Measurements from ENCODE around the gene TYRO3. TPM values are rescaled to one million over a fixed set of nuclear protein-coding genes. Genes with fewer than 3 reads are reported as not detected.
A peak's percentile ranks its signal among the peaks of the same experiment; 100 is the strongest.

TYRO3 gene
- total and polyA plus RNA-seq, 2 of the 13 experiments (the other 11 are each of a cell fraction or from before 2014, with no cell fraction given) = 24.0 to 43.6 TPM

DNA sequence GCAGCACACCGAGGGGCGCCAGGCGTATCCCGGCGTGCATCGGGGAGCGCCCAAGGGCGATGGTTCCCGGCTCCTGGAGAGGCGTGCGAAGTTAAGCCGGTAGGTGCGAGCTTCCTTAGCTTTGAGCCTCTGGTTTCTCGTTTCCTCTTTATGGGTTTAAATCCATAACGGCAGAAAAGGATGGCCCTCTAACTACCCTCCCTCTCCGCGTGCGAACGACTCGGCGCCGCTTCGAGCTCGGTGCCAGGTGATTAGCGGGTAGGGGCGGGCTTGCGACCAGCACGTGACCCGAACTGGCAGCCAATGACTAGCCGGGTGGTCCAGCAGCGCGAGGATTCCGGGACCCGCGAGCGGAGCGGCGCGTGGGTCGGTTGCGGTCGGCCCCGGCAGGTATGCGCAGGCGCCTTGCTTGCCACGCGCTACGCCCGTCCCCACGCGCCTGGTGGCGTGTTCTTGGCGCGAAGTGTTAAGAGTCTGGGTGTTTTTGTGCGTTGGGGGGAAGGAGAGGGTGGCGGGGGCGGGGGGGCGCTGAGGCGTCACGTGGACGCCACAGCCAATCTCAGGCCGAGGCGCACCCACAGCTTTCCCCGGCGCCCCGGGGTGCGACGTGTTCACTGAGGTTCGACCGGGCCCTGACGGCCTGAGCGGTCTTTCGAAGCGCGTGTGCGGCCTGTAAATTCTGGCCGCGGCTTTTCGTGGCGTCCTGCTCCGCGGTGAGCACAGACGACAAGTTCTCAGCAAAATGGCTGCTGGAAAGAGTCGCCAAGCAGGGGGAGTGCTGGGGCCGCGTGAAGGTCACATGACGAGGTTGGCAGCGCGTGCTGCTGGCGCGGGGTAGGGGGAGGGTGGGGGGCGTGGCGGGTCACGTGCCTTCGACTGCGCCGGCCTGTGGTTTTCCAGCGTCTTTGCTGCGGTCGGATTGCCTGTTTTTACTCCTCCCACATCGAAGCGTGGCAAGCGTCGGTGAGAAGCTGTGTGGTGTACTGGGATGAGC is 62.5 kb downstream of the TYRO3 start (continued):
- TF ChIP-seq, protein P1, sequence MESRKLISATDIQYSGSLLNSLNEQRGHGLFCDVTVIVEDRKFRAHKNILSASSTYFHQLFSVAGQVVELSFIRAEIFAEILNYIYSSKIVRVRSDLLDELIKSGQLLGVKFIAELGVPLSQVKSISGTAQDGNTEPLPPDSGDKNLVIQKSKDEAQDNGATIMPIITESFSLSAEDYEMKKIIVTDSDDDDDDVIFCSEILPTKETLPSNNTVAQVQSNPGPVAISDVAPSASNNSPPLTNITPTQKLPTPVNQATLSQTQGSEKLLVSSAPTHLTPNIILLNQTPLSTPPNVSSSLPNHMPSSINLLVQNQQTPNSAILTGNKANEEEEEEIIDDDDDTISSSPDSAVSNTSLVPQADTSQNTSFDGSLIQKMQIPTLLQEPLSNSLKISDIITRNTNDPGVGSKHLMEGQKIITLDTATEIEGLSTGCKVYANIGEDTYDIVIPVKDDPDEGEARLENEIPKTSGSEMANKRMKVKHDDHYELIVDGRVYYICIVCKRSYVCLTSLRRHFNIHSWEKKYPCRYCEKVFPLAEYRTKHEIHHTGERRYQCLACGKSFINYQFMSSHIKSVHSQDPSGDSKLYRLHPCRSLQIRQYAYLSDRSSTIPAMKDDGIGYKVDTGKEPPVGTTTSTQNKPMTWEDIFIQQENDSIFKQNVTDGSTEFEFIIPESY (CRISPR knock-in tag; IDR thresholded peaks at IDR 0.05) = peak; percentile 65
- TF ChIP-seq NPAS2 (CRISPR knock-in tag; IDR thresholded peaks at IDR 0.05; ENCODE audit: borderline replicate concordance) (0 out of 2 replicates have a peak, but pooled peaks have one; percentile 87), NKX3-1 (CRISPR knock-in tag; IDR thresholded peaks at IDR 0.05) (peak; percentile 96), TOPORS (CRISPR knock-in tag; IDR thresholded peaks at IDR 0.05) (peak; percentile 98), ZNF235 (CRISPR knock-in tag; IDR thresholded peaks at IDR 0.05; ENCODE audit: borderline replicate concordance) (peak; percentile 97), ZNF33A (CRISPR knock-in tag; IDR thresholded peaks at IDR 0.05; ENCODE audit: borderline replicate concordance) (0 out of 2 replicates have a peak, but pooled peaks have one; percentile 89), ZBTB7B (CRISPR knock-in tag; IDR thresholded peaks at IDR 0.05) (peak; percentile 86), ZFP62 (CRISPR knock-in tag; IDR thresholded peaks at IDR 0.05) (no peak), MTF1 (CRISPR knock-in tag; IDR thresholded peaks at IDR 0.05) (peak; percentile 93), ZNF260 (CRISPR knock-in tag; IDR thresholded peaks at IDR 0.05; ENCODE audit: borderline replicate concordance, low read depth) (no peak), ZNF724P (CRISPR knock-in tag; IDR thresholded peaks at IDR 0.05; ENCODE audit: borderline replicate concordance) (peak; percentile 98)
- TF ChIP-seq, protein P2, sequence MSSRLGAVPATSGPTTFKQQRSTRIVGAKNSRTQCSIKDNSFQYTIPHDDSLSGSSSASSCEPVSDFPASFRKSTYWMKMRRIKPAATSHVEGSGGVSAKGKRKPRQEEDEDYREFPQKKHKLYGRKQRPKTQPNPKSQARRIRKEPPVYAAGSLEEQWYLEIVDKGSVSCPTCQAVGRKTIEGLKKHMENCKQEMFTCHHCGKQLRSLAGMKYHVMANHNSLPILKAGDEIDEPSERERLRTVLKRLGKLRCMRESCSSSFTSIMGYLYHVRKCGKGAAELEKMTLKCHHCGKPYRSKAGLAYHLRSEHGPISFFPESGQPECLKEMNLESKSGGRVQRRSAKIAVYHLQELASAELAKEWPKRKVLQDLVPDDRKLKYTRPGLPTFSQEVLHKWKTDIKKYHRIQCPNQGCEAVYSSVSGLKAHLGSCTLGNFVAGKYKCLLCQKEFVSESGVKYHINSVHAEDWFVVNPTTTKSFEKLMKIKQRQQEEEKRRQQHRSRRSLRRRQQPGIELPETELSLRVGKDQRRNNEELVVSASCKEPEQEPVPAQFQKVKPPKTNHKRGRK (CRISPR knock-in tag; IDR thresholded peaks at IDR 0.05) = no peak
- TF ChIP-seq, protein P3, sequence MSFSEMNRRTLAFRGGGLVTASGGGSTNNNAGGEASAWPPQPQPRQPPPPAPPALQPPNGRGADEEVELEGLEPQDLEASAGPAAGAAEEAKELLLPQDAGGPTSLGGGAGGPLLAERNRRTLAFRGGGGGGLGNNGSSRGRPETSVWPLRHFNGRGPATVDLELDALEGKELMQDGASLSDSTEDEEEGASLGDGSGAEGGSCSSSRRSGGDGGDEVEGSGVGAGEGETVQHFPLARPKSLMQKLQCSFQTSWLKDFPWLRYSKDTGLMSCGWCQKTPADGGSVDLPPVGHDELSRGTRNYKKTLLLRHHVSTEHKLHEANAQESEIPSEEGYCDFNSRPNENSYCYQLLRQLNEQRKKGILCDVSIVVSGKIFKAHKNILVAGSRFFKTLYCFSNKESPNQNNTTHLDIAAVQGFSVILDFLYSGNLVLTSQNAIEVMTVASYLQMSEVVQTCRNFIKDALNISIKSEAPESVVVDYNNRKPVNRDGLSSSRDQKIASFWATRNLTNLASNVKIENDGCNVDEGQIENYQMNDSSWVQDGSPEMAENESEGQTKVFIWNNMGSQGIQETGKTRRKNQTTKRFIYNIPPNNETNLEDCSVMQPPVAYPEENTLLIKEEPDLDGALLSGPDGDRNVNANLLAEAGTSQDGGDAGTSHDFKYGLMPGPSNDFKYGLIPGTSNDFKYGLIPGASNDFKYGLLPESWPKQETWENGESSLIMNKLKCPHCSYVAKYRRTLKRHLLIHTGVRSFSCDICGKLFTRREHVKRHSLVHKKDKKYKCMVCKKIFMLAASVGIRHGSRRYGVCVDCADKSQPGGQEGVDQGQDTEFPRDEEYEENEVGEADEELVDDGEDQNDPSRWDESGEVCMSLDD (CRISPR knock-in tag; IDR thresholded peaks at IDR 0.05; ENCODE audit: borderline replicate concordance) = no peak
- TF ChIP-seq, protein P4, sequence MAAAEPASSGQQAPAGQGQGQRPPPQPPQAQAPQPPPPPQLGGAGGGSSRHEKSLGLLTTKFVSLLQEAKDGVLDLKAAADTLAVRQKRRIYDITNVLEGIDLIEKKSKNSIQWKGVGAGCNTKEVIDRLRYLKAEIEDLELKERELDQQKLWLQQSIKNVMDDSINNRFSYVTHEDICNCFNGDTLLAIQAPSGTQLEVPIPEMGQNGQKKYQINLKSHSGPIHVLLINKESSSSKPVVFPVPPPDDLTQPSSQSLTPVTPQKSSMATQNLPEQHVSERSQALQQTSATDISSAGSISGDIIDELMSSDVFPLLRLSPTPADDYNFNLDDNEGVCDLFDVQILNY (CRISPR knock-in tag; conservative IDR thresholded peaks at IDR 0.05) = 0 out of 2 replicates have a peak, but pooled peaks have one; percentile 48

Data from HepG2 (cell line).